ENCODE measurements around the gene SEC31B. TPM values are rescaled to one million over a fixed set of nuclear protein-coding genes. Genes with fewer than 3 reads are reported as not detected.

SEC31B gene
- total and polyA plus RNA-seq, 2 of the 8 experiments (the other 6 are each of a cell fraction or from before 2014, with no cell fraction given): 4.1 to 5.3 TPM

GRCh38 chr10:100496567-100496966 is 23.1 kb downstream of the SEC31B start:
- H3K14ac ChIP-seq (ENCODE audit: insufficient read length): no peak overlapping the region
- H3K27ac ChIP-seq (ENCODE audit: low read depth, low read length): no peak overlapping the region
- H3K4me3 ChIP-seq (ENCODE audit: extremely low read depth in 1 of 4, insufficient read depth in 2 of 4, low read depth in 3 of 4, low read length in 4 of 4): no peak overlapping the region
- H3K9me3 ChIP-seq (ENCODE audit: insufficient read depth in 2 of 2, low read depth in 1 of 2, low read length in 1 of 2): no peaks in the 10 kb centered on the region
- no peaks in the 10 kb centered on the region; a peak in 1 of 8 replicates for H3K36me3 ChIP-seq (ENCODE audit: control insufficient read depth in 2 of 4, insufficient read depth in 4 of 4, low read length in 3 of 4)
- H2AK5ac ChIP-seq (ENCODE audit: low read depth, low read length): no peak overlapping the region
- no peaks in the 10 kb centered on the region for H3K79me2 ChIP-seq (ENCODE audit: control insufficient read depth in 1 of 2, insufficient read depth in 2 of 2, low read length in 2 of 2)
- H2BK12ac ChIP-seq (ENCODE audit: low read depth, low read length): no peak overlapping the region
- peaks cover 0 to 3% of the 10 kb centered on the region in 2 experiments for H4K20me1 ChIP-seq (replicated peaks in 1 of 2; ENCODE audit: control insufficient read depth in 1 of 2, insufficient read depth in 2 of 2, low read length in 2 of 2)
- no peak overlapping the region for H2BK15ac ChIP-seq (ENCODE audit: low read length)
- POLR2A ChIA-PET (ENCODE audit: partially characterized antibody): interaction anchor here (1.9 kb wide), 1 partner anchor 11 kb away, joined by 6 read pairs; no protein-coding TSS in a partner anchor
- H2BK120ac ChIP-seq (replicated peaks; ENCODE audit: low read depth, low read length): no peak overlapping the region
- no peaks in the 10 kb centered on the region for H3K4me1 ChIP-seq (replicated peaks in 1 of 4; ENCODE audit: control insufficient read depth in 3 of 4, insufficient read depth in 4 of 4, low read length in 3 of 4)
- no peak overlapping the region for H4K8ac ChIP-seq (ENCODE audit: extremely low read depth, insufficient read depth, low read length)
- no peak overlapping the region for H3K9ac ChIP-seq (replicated peaks in 1 of 4; ENCODE audit: extremely low read depth in 1 of 4, low read depth in 3 of 4, low read length in 3 of 4)
- H4K91ac ChIP-seq (replicated peaks; ENCODE audit: insufficient read length, low read length): no peak overlapping the region
- H2BK5ac ChIP-seq (ENCODE audit: low read depth, low read length): no peak overlapping the region
- H3K23me2 ChIP-seq (ENCODE audit: low read depth, low read length): no peaks in the 10 kb centered on the region; the same call in 1 of the 2 replicates
- no peaks in the 10 kb centered on the region for H3K79me1 ChIP-seq (ENCODE audit: low read depth, low read length)
- no peak overlapping the region for H3K4me2 ChIP-seq (ENCODE audit: insufficient read depth in 1 of 2, low read depth in 2 of 2, low read length in 2 of 2)
- H3K4ac ChIP-seq (replicated peaks; ENCODE audit: insufficient read length, low read depth, low read length): no peak overlapping the region
- no peak for TF ChIP-seq RXRA (IDR thresholded peaks at IDR 0.05; ENCODE audit: insufficient read depth, low read depth, low read length)
- TF ChIP-seq RFX5 (IDR thresholded peaks at IDR 0.05; ENCODE audit: borderline replicate concordance, low read depth, low read length): no peak
- TF ChIP-seq SIX5 (IDR thresholded peaks at IDR 0.05; ENCODE audit: low read depth, low read length): no peak
- no peak for TF ChIP-seq NRF1 (IDR thresholded peaks at IDR 0.05; ENCODE audit: low read depth, low read length)
- no peak for TF ChIP-seq SUZ12 (IDR thresholded peaks at IDR 0.05; ENCODE audit: low read length)
- no peak for TF ChIP-seq SP2 (IDR thresholded peaks at IDR 0.05; ENCODE audit: low read length)
- no peak for TF ChIP-seq YY1 (IDR thresholded peaks at IDR 0.05; ENCODE audit: low read depth, low read length)
- TF ChIP-seq EP300 (IDR thresholded peaks at IDR 0.05; ENCODE audit: borderline replicate concordance in 1 of 2, low read depth in 2 of 2, low read length in 2 of 2): no peak
- TF ChIP-seq CBX5 (IDR thresholded peaks at IDR 0.05; ENCODE audit: low read depth, low read length): no peak
- TF ChIP-seq TAF7 (optimal IDR thresholded peaks at IDR 0.05; ENCODE audit: borderline replicate concordance, low read depth, low read length): no peak
- no peak for TF ChIP-seq EZH2 (IDR thresholded peaks at IDR 0.05; ENCODE audit: low read depth, low read length, severe bottlenecking)
- no peak for TF ChIP-seq EGR1 (IDR thresholded peaks at IDR 0.05; ENCODE audit: borderline replicate concordance, low read depth, low read length)
- TF ChIP-seq MAX (IDR thresholded peaks at IDR 0.05): no peak
- no peak overlapping the region for H3K23ac ChIP-seq (ENCODE audit: insufficient read length)
- H3K27me3 ChIP-seq (replicated peaks in 1 of 4; ENCODE audit: control insufficient read depth in 3 of 4, extremely low read depth in 1 of 4, insufficient read depth in 3 of 4, low read length in 3 of 4): peaks cover 7 to 50% (median 21%) of the 10 kb centered on the region in 4 experiments
- H2AFZ ChIP-seq (ENCODE audit: low read length): no peak overlapping the region
- FAIRE-seq (no peak), DNase-seq (ENCODE audit: low read depth in 1 of 2, low spot score in 2 of 2) (no peak)
- H4K5ac ChIP-seq (ENCODE audit: insufficient read length, low read depth, low read length): no peak overlapping the region
- WGBS, 2 experiments (ENCODE audit: extremely low coverage in 1 of 2, insufficient coverage in 1 of 2, insufficient read length in 1 of 2, insufficient replicate concordance in 2 of 2, low coverage in 1 of 2, low lambda C conversion rate in 2 of 2, missing lambda C conversion rate in 1 of 2): 77% methylated on average over 2 of the region's 2 CpGs; no CpG with 5 or more reads in 1 of the 2 experiments
- no peak overlapping the region for H2BK20ac ChIP-seq (ENCODE audit: low read length)
- H3K18ac ChIP-seq (ENCODE audit: extremely low read depth, low read length): no peak overlapping the region
- H3K56ac ChIP-seq (replicated peaks; ENCODE audit: insufficient read length, low read depth, low read length): no peak overlapping the region
- CTCF ChIA-PET (ENCODE audit: partially characterized antibody): interaction anchor here (0.6 to 8.7 kb wide), 8 partner anchors 10 to 414 kb away, joined by 3 to 111 read pairs (median 13); no protein-coding TSS in a partner anchor

Data from H1 (cell line).